ENCODE data around the gene AAK1. TPM values are rescaled to one million over a fixed set of nuclear protein-coding genes. Genes with fewer than 3 reads are reported as not detected.

The AAK1 gene
- total RNA-seq, 1 experiment from 2014 or later, result 46.8 TPM

- no peaks in the 10 kb centered on the region for H4K20me1 ChIP-seq (ENCODE audit: low read length)
- CTCF ChIA-PET, result no interaction called here
- H3K79me2 ChIP-seq (ENCODE audit: low read length), result no peaks in the 10 kb centered on the region
- POLR2A ChIA-PET (ENCODE audit: unreplicated experiment), result no interaction called here
- H2AFZ ChIP-seq (ENCODE audit: low read length), result no peak overlapping the region
- DNase-seq, result no peak
- no peak for TF ChIP-seq CTCF (conservative IDR thresholded peaks at IDR 0.05; ENCODE audit: low read depth, low read length)
- no peak for TF ChIP-seq EZH2 (IDR thresholded peaks at IDR 0.05; ENCODE audit: low read length, unreplicated experiment)
- TF ChIP-seq EZH2phosphoT487 (IDR thresholded peaks at IDR 0.05; ENCODE audit: borderline replicate concordance, low read length), result no peak
- no peak overlapping the region for H3K4me3 ChIP-seq (ENCODE audit: low read length)
- no peaks in the 10 kb centered on the region for H3K9me3 ChIP-seq (ENCODE audit: low read length)
- H3K4me1 ChIP-seq (ENCODE audit: insufficient read depth, low read length), result peaks cover 12% of the 10 kb centered on the region; the same call in 1 of the 2 replicates
- intact Hi-C loops (cut with micrococcal nuclease), result no loop called here
- H3K27ac ChIP-seq (ENCODE audit: low read length), result no peak overlapping the region
- no peak overlapping the region for H3K4me2 ChIP-seq (ENCODE audit: low read length)
- no peak for ATAC-seq
- no TSS peak for BruUV-seq (replicated peaks)
- no peaks in the 10 kb centered on the region for H3K36me3 ChIP-seq (ENCODE audit: low read depth, low read length)
- no peaks in the 10 kb centered on the region for H3K9me2 ChIP-seq (replicated peaks; ENCODE audit: low read length)
- no peak overlapping the region for H3K9ac ChIP-seq (ENCODE audit: low read length)
- no peaks in the 10 kb centered on the region for H3K27me3 ChIP-seq (ENCODE audit: low read length)
- H3F3A ChIP-seq (ENCODE audit: low read length, unreplicated experiment), result no peaks in the 10 kb centered on the region
Measured at GRCh38 chr2:69491864-69492263, 151.7 kb downstream of the AAK1 start.

GRCh38 chr2:69490486-69490885 is 153.1 kb downstream of the AAK1 start:
- ChIA-PET POLR2A (ENCODE audit: unreplicated experiment) (no interaction called here), CTCF (no interaction called here)
- Histone ChIP-seq H3K79me2 (ENCODE audit: low read length) (no peaks in the 10 kb centered on the region), H3F3A (ENCODE audit: low read length, unreplicated experiment) (no peaks in the 10 kb centered on the region), H3K4me2 (ENCODE audit: low read length) (no peak overlapping the region), H4K20me1 (ENCODE audit: low read length) (no peaks in the 10 kb centered on the region), H3K27ac (ENCODE audit: low read length) (no peak overlapping the region), H2AFZ (ENCODE audit: low read length) (no peak overlapping the region), H3K4me1 (ENCODE audit: insufficient read depth, low read length) (peaks cover 12% of the 10 kb centered on the region; the same call in 1 of the 2 replicates), H3K27me3 (ENCODE audit: low read length) (no peaks in the 10 kb centered on the region), H3K9ac (ENCODE audit: low read length) (no peak overlapping the region), H3K9me3 (ENCODE audit: low read length) (no peaks in the 10 kb centered on the region), H3K36me3 (ENCODE audit: low read depth, low read length) (no peaks in the 10 kb centered on the region), H3K4me3 (ENCODE audit: low read length) (no peak overlapping the region), H3K9me2 (replicated peaks; ENCODE audit: low read length) (no peaks in the 10 kb centered on the region)
- no peak for TF ChIP-seq EZH2phosphoT487 (IDR thresholded peaks at IDR 0.05; ENCODE audit: borderline replicate concordance, low read length)
- no peak for TF ChIP-seq EZH2 (IDR thresholded peaks at IDR 0.05; ENCODE audit: low read length, unreplicated experiment)
- no peak for TF ChIP-seq CTCF (conservative IDR thresholded peaks at IDR 0.05; ENCODE audit: low read depth, low read length)
- ATAC-seq, result no peak
- intact Hi-C loops (cut with micrococcal nuclease), result no loop called here
- DNase-seq, result no peak
- BruUV-seq (replicated peaks), result no TSS peak

GRCh38 chr2:69489793-69490192 is 153.7 kb downstream of the AAK1 start:
- H3K27ac ChIP-seq (ENCODE audit: low read length), result no peak overlapping the region
- no peak for ATAC-seq
- peaks cover 12% of the 10 kb centered on the region; the same call in 1 of the 2 replicates for H3K4me1 ChIP-seq (ENCODE audit: insufficient read depth, low read length)
- no peak overlapping the region for H2AFZ ChIP-seq (ENCODE audit: low read length)
- H4K20me1 ChIP-seq (ENCODE audit: low read length), result no peaks in the 10 kb centered on the region
- TF ChIP-seq EZH2 (IDR thresholded peaks at IDR 0.05; ENCODE audit: low read length, unreplicated experiment) (no peak), EZH2phosphoT487 (IDR thresholded peaks at IDR 0.05; ENCODE audit: borderline replicate concordance, low read length) (no peak), CTCF (conservative IDR thresholded peaks at IDR 0.05; ENCODE audit: low read depth, low read length) (no peak)
- intact Hi-C loops (cut with micrococcal nuclease), result loop anchor here (10.0 kb wide), 1 partner anchor 105 kb away; the partner anchor contains the start of gene GFPT1
- no peaks in the 10 kb centered on the region for H3K79me2 ChIP-seq (ENCODE audit: low read length)
- ChIA-PET CTCF (no interaction called here), POLR2A (ENCODE audit: unreplicated experiment) (no interaction called here)
- H3K9me3 ChIP-seq (ENCODE audit: low read length), result no peaks in the 10 kb centered on the region
- H3K27me3 ChIP-seq (ENCODE audit: low read length), result no peaks in the 10 kb centered on the region
- no TSS peak for BruUV-seq (replicated peaks)
- H3K9me2 ChIP-seq (replicated peaks; ENCODE audit: low read length), result no peaks in the 10 kb centered on the region
- DNase-seq, result no peak
- H3K4me3 ChIP-seq (ENCODE audit: low read length), result no peak overlapping the region
- H3K9ac ChIP-seq (ENCODE audit: low read length), result no peak overlapping the region
- no peaks in the 10 kb centered on the region for H3F3A ChIP-seq (ENCODE audit: low read length, unreplicated experiment)
- H3K4me2 ChIP-seq (ENCODE audit: low read length), result no peak overlapping the region
- H3K36me3 ChIP-seq (ENCODE audit: low read depth, low read length), result no peaks in the 10 kb centered on the region
